HepG2 (cell line): ENCODE results near the gene CTU1. TPM values are rescaled to one million over a fixed set of nuclear protein-coding genes. Genes with fewer than 3 reads are reported as not detected.

Experiments
- AGO2 ChIP-seq: fragments of 200-400 bp; formaldehyde crosslinking; optimal IDR thresholded peaks from 2 replicates; pipeline ENCODE3; 2017; ENCODE audit warnings: mild to moderate bottlenecking, low read depth, low read length, moderate library complexity
- ARNTL ChIP-seq: sonication (generic); formaldehyde crosslinking; IDR thresholded peaks from 2 replicates; pipeline ENCODE4 v1.4.0; 2020; ENCODE audit warnings: mild to moderate bottlenecking, missing genetic modification reagents
- ATF1 ChIP-seq: IDR thresholded peaks from 2 replicates; pipeline ENCODE4 v1.6.1; 2016; ENCODE audit warnings: mild to moderate bottlenecking, control low read depth
- ATF6 ChIP-seq: sonication (generic); formaldehyde crosslinking; conservative IDR thresholded peaks from 2 replicates; pipeline ENCODE4 v1.4.0; 2020; ENCODE audit warnings: missing genetic modification reagents
- DR1 ChIP-seq: sonication (generic); formaldehyde crosslinking; IDR thresholded peaks from 2 replicates; pipeline ENCODE4 v1.8.0; 2021; ENCODE audit warnings: mild to moderate bottlenecking, missing genetic modification reagents, inconsistent platforms
- FOXK1 ChIP-seq: sonication (generic); formaldehyde crosslinking; IDR thresholded peaks from 2 replicates; pipeline ENCODE4 v1.4.0; 2020; ENCODE audit warnings: low read depth, missing genetic modification reagents, borderline replicate concordance
- FOXK2 ChIP-seq: fragments of 450-650 bp; IDR thresholded peaks from 2 replicates; pipeline ENCODE4 v1.6.1; 2016
- MLLT10 ChIP-seq: sonication (generic); formaldehyde crosslinking; IDR thresholded peaks from 2 replicates; pipeline ENCODE4 v1.4.0; 2020; ENCODE audit warnings: missing genetic modification reagents
- PRMT3 ChIP-seq: sonication (generic); formaldehyde crosslinking; IDR thresholded peaks from 2 replicates; pipeline ENCODE4 v1.8.1; 2022; ENCODE audit warnings: low read depth, mild to moderate bottlenecking, moderate library complexity, missing genetic modification reagents, borderline replicate concordance
- RFXANK ChIP-seq: IDR thresholded peaks from 2 replicates; pipeline ENCODE4 v1.6.1; 2016
- SAP130 ChIP-seq: IDR thresholded peaks from 2 replicates; pipeline ENCODE4 v1.6.1; 2016; ENCODE audit warnings: low read depth
- SNRNP70 ChIP-seq: fragments of 200-400 bp; formaldehyde crosslinking; IDR thresholded peaks from 2 replicates; pipeline ENCODE4 v1.6.1; 2017; ENCODE audit warnings: mild to moderate bottlenecking, low read depth, low read length, moderate library complexity
- TFDP1 ChIP-seq: IDR thresholded peaks from 2 replicates; pipeline ENCODE4 v1.6.1; 2016; ENCODE audit warnings: missing compliant biosample characterization, missing genetic modification reagents, borderline replicate concordance
- ZBTB1 ChIP-seq: sonication (generic); formaldehyde crosslinking; IDR thresholded peaks from 2 replicates; pipeline ENCODE4 v1.4.0; 2020; ENCODE audit warnings: missing genetic modification reagents, borderline replicate concordance
- ZBTB20 ChIP-seq: sonication (generic); formaldehyde crosslinking; IDR thresholded peaks from 2 replicates; pipeline ENCODE4 v1.8.1; 2023; ENCODE audit warnings: missing genetic modification reagents, low read depth, mild to moderate bottlenecking, borderline replicate concordance
- ZEB1 ChIP-seq: IDR thresholded peaks from 2 replicates; pipeline ENCODE4 v1.6.1; 2012; ENCODE audit warnings: mild to moderate bottlenecking, low read depth, inconsistent platforms; ENCODE audit not compliant: insufficient replicate concordance
- ZNF362 ChIP-seq: sonication (generic); formaldehyde crosslinking; IDR thresholded peaks from 2 replicates; pipeline ENCODE4 v1.4.0; 2020; ENCODE audit warnings: missing genetic modification reagents, mild to moderate bottlenecking, borderline replicate concordance
- ZNF383 ChIP-seq: sonication (generic); formaldehyde crosslinking; IDR thresholded peaks from 2 replicates; pipeline ENCODE4 v1.4.0; 2020; ENCODE audit warnings: missing genetic modification reagents, mild to moderate bottlenecking, borderline replicate concordance
- ZNF766 ChIP-seq: sonication (generic); formaldehyde crosslinking; IDR thresholded peaks from 2 replicates; pipeline ENCODE4 v1.5.0; 2020; ENCODE audit warnings: missing genetic modification reagents, borderline replicate concordance
- ZNF878 ChIP-seq: sonication (generic); formaldehyde crosslinking; IDR thresholded peaks from 2 replicates; pipeline ENCODE4 v1.8.1; 2023; ENCODE audit warnings: mild to moderate bottlenecking, missing genetic modification reagents, moderate library complexity
- ZNF891 ChIP-seq: sonication (generic); formaldehyde crosslinking; IDR thresholded peaks from 2 replicates; pipeline ENCODE4 v1.5.0; 2020; ENCODE audit warnings: mild to moderate bottlenecking, missing genetic modification reagents
- polyA plus RNA-seq, 8 experiments: library from polyadenylated mRNA; depleted of rRNA in 3 of 8; stranded (reverse) in 7 of 8; unstranded in 1 of 8; fragments of >200 nt; fragmentation: Illumina TruSeq in 4 of 8; extraction: Trizol in 4 of 8; gene quantifications; 2 replicates each; pipeline versions ENCODE4 v1.2.1 to v1.2.3, GENCODE V29; 2011 to 2016; ENCODE audit warnings: low read depth in 4 of 8, missing spikeins in 1 of 8, mixed read lengths in 1 of 8; ENCODE audit not compliant: insufficient read depth in 1 of 8
- total RNA-seq, 5 experiments: library from RNA; depleted of rRNA; stranded (reverse); fragments of >200 nt; fragmentation: Illumina TruSeq; extraction: Trizol; gene quantifications; 2 replicates each; pipeline ENCODE4 v1.2.3, GENCODE V29; 2016; ENCODE audit warnings: low read depth in 1 of 5
- TF ChIP-seq, protein P1 (sequence below): sonication (generic); formaldehyde crosslinking; IDR thresholded peaks from 2 replicates; pipeline ENCODE4 v1.5.1; 2020; ENCODE audit warnings: mild to moderate bottlenecking, moderate library complexity, missing genetic modification reagents

The CTU1 gene
- total and polyA plus RNA-seq, 2 of the 13 experiments (the other 11 are each of a cell fraction or from before 2014, with no cell fraction given): 1.9 to 2.9 TPM

- TF ChIP-seq ZEB1 (no peak), ZNF766 (CRISPR knock-in tag) (peak; percentile 69; the same call in 1 of the 2 replicates), ZNF878 (CRISPR knock-in tag) (no peak), ATF6 (CRISPR knock-in tag) (0 out of 2 replicates have a peak, but pooled peaks have one; percentile 74), SAP130 (peak; percentile 96), ATF1 (CRISPR knock-in tag) (peak; percentile 56), ZBTB1 (CRISPR knock-in tag) (no peak), AGO2 (no peak), RFXANK (CRISPR knock-in tag) (peak; percentile 94), ZNF383 (CRISPR knock-in tag) (no peak), MLLT10 (CRISPR knock-in tag) (no peak), FOXK1 (CRISPR knock-in tag) (peak; percentile 92), DR1 (CRISPR knock-in tag) (no peak), PRMT3 (CRISPR knock-in tag) (no peak), ZNF891 (CRISPR knock-in tag) (no peak), ZNF362 (CRISPR knock-in tag) (no peak), FOXK2 (0 out of 2 replicates have a peak, but pooled peaks have one; percentile 18), ZBTB20 (CRISPR knock-in tag) (no peak), TFDP1 (CRISPR knock-in tag) (0 out of 2 replicates have a peak, but pooled peaks have one; percentile 1), SNRNP70 (no peak), ARNTL (CRISPR knock-in tag) (no peak)
- TF ChIP-seq, protein P1, sequence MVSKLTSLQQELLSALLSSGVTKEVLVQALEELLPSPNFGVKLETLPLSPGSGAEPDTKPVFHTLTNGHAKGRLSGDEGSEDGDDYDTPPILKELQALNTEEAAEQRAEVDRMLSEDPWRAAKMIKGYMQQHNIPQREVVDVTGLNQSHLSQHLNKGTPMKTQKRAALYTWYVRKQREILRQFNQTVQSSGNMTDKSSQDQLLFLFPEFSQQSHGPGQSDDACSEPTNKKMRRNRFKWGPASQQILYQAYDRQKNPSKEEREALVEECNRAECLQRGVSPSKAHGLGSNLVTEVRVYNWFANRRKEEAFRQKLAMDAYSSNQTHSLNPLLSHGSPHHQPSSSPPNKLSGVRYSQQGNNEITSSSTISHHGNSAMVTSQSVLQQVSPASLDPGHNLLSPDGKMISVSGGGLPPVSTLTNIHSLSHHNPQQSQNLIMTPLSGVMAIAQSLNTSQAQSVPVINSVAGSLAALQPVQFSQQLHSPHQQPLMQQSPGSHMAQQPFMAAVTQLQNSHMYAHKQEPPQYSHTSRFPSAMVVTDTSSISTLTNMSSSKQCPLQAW (CRISPR knock-in tag): peak; percentile 91
Measured at GRCh38 chr19:51108066-51108804, at the start of gene CTU1 (continued).
